Breast epithelium (tissue), 4 donors: ENCODE results near the gene RRAGB. TPM values are rescaled to one million over a fixed set of nuclear protein-coding genes. Genes with fewer than 3 reads are reported as not detected.
"Not testable (repeated sequence)": the region's sequence is repeated elsewhere in the genome, so short reads cannot be mapped to it uniquely, and the experiment has no call there.

Experiments used
- DNase-seq, 2 donors: peaks; one replicate each; pipeline ENCODE4 v3.0.0-alpha.2; 2019; ENCODE audit warnings: low spot score in 2 of 2
- H3K27ac ChIP-seq, 2 donors: fragments of 200-600 bp; sonication (generic) in 1 of 2; one replicate each; pipeline ENCODE4 v1.5.1; 2016 to 2019; ENCODE audit warnings: mild to moderate bottlenecking in 1 of 2
- H3K27me3 ChIP-seq, 2 donors: fragments of 200-600 bp; sonication (generic) in 1 of 2; one replicate each; pipeline versions ENCODE4 v1.5.1 to v1.6.0; 2017 to 2019; ENCODE audit warnings: control low read depth in 1 of 2, mild to moderate bottlenecking in 1 of 2
- H3K36me3 ChIP-seq: fragments of 200-600 bp; one replicate; pipeline ENCODE4 v1.5.1; 2019
- H3K4me1 ChIP-seq, 2 donors: fragments of 200-600 bp; sonication (generic); one replicate each; pipeline ENCODE4 v1.5.1; 2016 to 2019; ENCODE audit warnings: control low read depth in 1 of 2
- H3K4me3 ChIP-seq, 3 donors: fragments of 200-600 bp; sonication (generic); 1 replicate in 2 of 3; 2 replicates in 1 of 3; pipeline ENCODE4 v1.5.1; 2016 to 2019; ENCODE audit warnings: mild to moderate bottlenecking in 3 of 3, moderate library complexity in 2 of 3
- H3K9me3 ChIP-seq, 2 donors: fragments of 200-600 bp; sonication (generic) in 1 of 2; one replicate each; pipeline ENCODE4 v1.5.1; 2016 to 2019; ENCODE audit warnings: control low read depth in 1 of 2
- POLR2A ChIP-seq: fragments of 450-650 bp; IDR thresholded peaks from one replicate; pipeline ENCODE4 v1.6.1; 2016; ENCODE audit warnings: antibody characterized with exemption, mild to moderate bottlenecking, moderate library complexity
- POLR2AphosphoS5 ChIP-seq, 3 donors: sonication (generic); formaldehyde crosslinking; IDR thresholded peaks; one replicate each; pipeline ENCODE4 v1.6.1; 2017; ENCODE audit warnings: antibody characterized with exemption in 3 of 3
- intact Hi-C: fragments of 100-400 bp; cut with DNase I; formaldehyde crosslinking; loops from one replicate; pipeline ENCODE4 v1.15.1; 2023; ENCODE audit warnings: low total_unique reads
- total RNA-seq, 3 donors: library from RNA; depleted of rRNA; stranded (reverse); fragments of >200 nt; gene quantifications; one replicate each; pipeline ENCODE4 v1.1.0, GENCODE V29; 2016
- TF ChIP-seq, protein P1 (sequence below), 3 donors: fragments of 450-650 bp; IDR thresholded peaks; one replicate each; pipeline ENCODE4 v1.5.1; 2016 to 2017; ENCODE audit warnings: antibody characterized with exemption in 3 of 3, mild to moderate bottlenecking in 3 of 3, moderate library complexity in 3 of 3

RRAGB gene
- total RNA-seq, 3 donors from 2014 or later: 26.6 to 38.7 (median 28.6) TPM

DNA sequence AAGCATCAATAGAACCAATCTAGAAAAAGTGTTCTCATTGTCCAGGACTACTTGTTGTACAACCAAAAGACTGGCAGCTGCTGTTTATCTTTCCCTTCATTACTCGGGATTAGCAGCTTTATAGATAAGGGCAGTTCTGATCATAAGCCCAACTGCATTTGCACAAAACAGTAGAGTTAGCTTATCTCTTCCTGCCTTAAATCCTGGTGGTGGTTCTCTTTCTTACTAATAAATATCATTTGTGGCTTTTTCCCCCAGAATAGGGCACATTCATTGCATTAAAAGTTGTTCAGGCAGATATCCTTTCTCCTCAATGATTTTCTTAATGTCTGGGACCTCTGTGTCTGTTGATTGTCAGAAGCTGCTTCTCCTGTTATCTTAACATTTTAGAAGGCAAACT lies 20.2 kb upstream of the RRAGB start:
- no peak for DNase-seq
- Histone ChIP-seq H3K36me3 (no peaks in the 10 kb centered on the region), H3K27me3 (peaks cover 0 to 23% of the 10 kb centered on the region in 2 donors), H3K27ac (no peak overlapping the region), H3K9me3 (peaks cover 0 to 12% of the 10 kb centered on the region in 2 donors), H3K4me3 (no peak overlapping the region), H3K4me1 (no peaks in the 10 kb centered on the region)
- intact Hi-C loops: no loop called here
- TF ChIP-seq, protein P1, sequence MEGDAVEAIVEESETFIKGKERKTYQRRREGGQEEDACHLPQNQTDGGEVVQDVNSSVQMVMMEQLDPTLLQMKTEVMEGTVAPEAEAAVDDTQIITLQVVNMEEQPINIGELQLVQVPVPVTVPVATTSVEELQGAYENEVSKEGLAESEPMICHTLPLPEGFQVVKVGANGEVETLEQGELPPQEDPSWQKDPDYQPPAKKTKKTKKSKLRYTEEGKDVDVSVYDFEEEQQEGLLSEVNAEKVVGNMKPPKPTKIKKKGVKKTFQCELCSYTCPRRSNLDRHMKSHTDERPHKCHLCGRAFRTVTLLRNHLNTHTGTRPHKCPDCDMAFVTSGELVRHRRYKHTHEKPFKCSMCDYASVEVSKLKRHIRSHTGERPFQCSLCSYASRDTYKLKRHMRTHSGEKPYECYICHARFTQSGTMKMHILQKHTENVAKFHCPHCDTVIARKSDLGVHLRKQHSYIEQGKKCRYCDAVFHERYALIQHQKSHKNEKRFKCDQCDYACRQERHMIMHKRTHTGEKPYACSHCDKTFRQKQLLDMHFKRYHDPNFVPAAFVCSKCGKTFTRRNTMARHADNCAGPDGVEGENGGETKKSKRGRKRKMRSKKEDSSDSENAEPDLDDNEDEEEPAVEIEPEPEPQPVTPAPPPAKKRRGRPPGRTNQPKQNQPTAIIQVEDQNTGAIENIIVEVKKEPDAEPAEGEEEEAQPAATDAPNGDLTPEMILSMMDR (IDR thresholded peaks at IDR 0.05): no peak
- TF ChIP-seq POLR2A (no peak), POLR2AphosphoS5 (IDR thresholded peaks at IDR 0.05) (no peak)

DNA sequence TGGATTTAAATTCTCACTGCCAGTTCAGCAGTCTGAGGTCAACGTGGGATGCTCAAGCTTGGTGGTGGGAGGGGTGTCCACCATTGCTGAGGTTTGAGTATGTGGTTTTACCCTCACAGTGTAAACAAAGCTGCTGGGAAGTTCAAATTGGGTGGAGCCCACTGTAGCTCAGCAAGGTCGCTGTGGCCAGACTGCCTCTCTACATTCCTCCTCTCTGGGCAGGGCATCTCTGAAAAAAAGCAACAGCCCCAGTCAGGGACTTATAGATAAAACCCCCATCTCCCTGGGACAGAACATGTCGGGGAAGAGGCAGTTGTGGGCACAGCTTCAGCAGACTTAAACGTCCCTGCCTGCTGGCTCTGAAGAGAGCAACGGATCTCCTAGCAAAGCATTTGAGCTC lies 14.9 kb upstream of the RRAGB start:
- intact Hi-C loops: loop anchor here (10.0 kb wide), 1 partner anchor 348 kb away; no protein-coding TSS in a partner anchor
- H3K4me1 ChIP-seq: no peaks in the 10 kb centered on the region
- TF ChIP-seq, protein P1 (IDR thresholded peaks at IDR 0.05): no peak
- TF ChIP-seq POLR2A: no peak
- TF ChIP-seq POLR2AphosphoS5 (IDR thresholded peaks at IDR 0.05): no peak
- H3K36me3 ChIP-seq: no peaks in the 10 kb centered on the region
- DNase-seq: no peak
- peaks cover 0 to 14% of the 10 kb centered on the region in 2 donors for H3K9me3 ChIP-seq
- no peak overlapping the region for H3K27ac ChIP-seq
- peaks cover 0 to 12% of the 10 kb centered on the region in 2 donors for H3K27me3 ChIP-seq
- no peak overlapping the region for H3K4me3 ChIP-seq

DNA sequence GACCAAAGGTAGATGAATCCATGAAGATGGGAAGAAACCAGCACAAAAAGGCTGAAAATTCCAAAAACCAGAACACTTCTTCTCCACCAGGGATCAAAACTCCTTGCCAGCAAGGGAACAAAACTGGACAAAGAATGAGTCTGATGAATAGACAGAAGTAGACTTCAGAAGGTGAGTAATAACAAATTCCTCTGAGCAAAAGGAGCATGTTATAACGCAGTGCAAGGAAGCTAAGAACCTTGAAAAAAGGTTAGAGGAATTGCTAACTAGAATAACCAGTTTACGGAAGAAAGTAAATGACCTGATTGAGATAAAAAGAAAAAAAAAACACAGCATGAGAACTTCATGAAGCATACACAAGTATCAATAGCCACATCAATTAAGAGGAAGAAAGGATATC lies 14.1 kb upstream of the RRAGB start:
- H3K4me1 ChIP-seq, H3K27me3 ChIP-seq, H3K36me3 ChIP-seq, DNase-seq, H3K4me3 ChIP-seq, H3K27ac ChIP-seq: not testable (repeated sequence)
- peaks cover 0 to 21% of the 10 kb centered on the region in 2 donors for H3K9me3 ChIP-seq
- intact Hi-C loops: loop anchor here (10.0 kb wide), 1 partner anchor 349 kb away; no protein-coding TSS in a partner anchor

DNA sequence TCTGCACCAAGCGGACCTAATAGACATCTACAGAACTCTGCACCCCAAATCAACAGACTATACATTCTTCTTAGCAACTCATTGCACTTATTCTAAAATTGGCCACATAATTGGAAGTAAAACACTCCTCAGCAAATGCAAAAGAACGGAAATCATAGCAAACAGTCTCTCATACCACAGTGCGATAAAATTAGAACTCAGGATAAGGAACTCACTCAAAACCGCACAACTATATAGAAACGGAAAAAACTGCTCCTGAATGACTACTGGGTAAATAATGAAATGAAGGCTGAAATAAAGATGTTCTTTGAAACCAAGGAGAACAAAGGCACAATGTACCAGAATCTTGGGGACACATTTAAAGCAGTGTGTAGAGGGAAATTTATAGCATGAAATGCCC lies 12.5 kb upstream of the RRAGB start:
- H3K27me3 ChIP-seq, DNase-seq, H3K4me3 ChIP-seq, H3K27ac ChIP-seq, H3K36me3 ChIP-seq, H3K4me1 ChIP-seq: not testable (repeated sequence)
- intact Hi-C loops: loop anchor here (10.0 kb wide), 1 partner anchor 350 kb away; no protein-coding TSS in a partner anchor
- H3K9me3 ChIP-seq: peaks cover 0 to 36% of the 10 kb centered on the region in 2 donors

DNA sequence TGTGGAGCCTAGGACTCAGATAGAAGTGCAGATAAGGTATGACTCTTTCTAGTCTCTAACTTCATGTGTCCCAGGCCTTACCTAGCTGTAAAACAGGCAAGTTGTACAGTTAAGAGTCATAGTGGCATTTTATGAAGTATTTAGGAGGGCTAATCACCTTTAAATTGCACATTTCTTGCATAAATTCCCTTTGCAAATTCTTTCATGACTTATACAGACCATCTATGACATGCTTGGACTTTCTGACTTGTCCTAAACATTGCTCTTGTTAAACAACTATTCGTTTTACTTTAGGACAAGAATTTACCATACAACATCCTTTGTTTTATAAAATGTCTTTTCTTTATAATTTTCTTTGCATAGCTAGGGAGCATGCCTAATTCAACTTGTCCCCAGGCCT lies 7.8 kb upstream of the RRAGB start:
- Histone ChIP-seq H3K36me3 (no peaks in the 10 kb centered on the region), H3K4me3 (no peak overlapping the region), H3K27ac (no peak overlapping the region), H3K9me3 (peaks cover 0 to 22% of the 10 kb centered on the region in 2 donors), H3K4me1 (no peaks in the 10 kb centered on the region), H3K27me3 (peaks cover 0 to 11% of the 10 kb centered on the region in 2 donors)
- no peak for DNase-seq
- intact Hi-C loops: loop anchor here (10.0 kb wide), 1 partner anchor 355 kb away; no protein-coding TSS in a partner anchor
- TF ChIP-seq, protein P1 (IDR thresholded peaks at IDR 0.05): no peak
- TF ChIP-seq POLR2AphosphoS5 (IDR thresholded peaks at IDR 0.05) (no peak), POLR2A (no peak)

DNA sequence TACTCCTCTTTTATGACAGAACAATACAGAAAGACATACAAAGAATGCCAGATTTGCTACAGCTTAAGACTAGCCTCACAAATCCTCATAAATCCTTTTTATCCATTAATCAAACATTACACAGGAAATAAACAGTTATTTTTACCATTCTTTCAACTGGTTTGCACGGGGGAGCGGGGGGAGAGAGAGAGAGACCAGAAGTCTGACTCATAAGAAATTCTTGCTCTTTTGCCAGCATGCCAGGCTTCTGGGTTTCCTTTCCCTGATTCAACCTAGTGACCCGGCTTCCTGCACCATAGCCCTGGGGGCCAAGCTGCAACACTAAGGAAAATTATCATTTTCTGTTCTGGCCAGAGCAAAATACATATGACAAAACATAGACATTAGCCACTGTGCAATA lies 6.8 kb upstream of the RRAGB start:
- no peak overlapping the region for H3K4me3 ChIP-seq
- H3K9me3 ChIP-seq: peaks cover 0 to 22% of the 10 kb centered on the region in 2 donors
- no peaks in the 10 kb centered on the region for H3K4me1 ChIP-seq
- peak overlapping the region in 1 of 2 donors; percentile 48 for H3K27ac ChIP-seq
- peak in 1 of 2 donors; percentile 27 for DNase-seq
- H3K36me3 ChIP-seq: no peaks in the 10 kb centered on the region
- intact Hi-C loops: no loop called here
- TF ChIP-seq, protein P1 (IDR thresholded peaks at IDR 0.05): no peak
- no peak for TF ChIP-seq POLR2AphosphoS5 (IDR thresholded peaks at IDR 0.05)
- no peak for TF ChIP-seq POLR2A
- H3K27me3 ChIP-seq: peaks cover 0 to 11% of the 10 kb centered on the region in 2 donors
